ENCODE data around the gene GUCY2C.
"Not testable (repeated sequence)": the region's sequence is repeated elsewhere in the genome, so short reads cannot be mapped to it uniquely, and the experiment has no call there.

GUCY2C gene

DNA sequence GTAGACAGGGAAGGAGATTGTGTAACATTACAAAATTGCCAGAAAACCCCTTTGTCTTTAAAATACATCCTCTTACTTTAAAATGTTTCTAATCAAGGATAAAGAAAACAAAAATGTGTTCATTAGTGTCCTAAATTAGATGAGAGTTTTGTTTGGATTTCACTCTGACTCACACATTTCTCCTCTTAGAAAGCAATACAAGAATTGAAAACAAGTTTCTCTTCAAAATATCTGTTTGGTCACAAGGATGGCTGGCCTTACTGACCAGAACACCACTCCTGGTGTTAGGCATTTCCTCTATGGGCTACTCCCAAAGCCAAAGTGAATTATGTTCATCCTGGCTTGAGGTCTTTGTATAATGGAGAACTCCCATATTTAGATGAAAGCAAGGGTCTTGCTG, 6.4 kb downstream of the GUCY2C start:
- H3K4me3 ChIP-seq (ENCODE audit: control insufficient read depth, low read depth, low read length), result no peak overlapping the region
- no peak for TF ChIP-seq CTCF (conservative IDR thresholded peaks at IDR 0.05; ENCODE audit: control insufficient read depth, insufficient read depth, low read depth, low read length)
- no peak for DNase-seq (ENCODE audit: low read depth)

DNA sequence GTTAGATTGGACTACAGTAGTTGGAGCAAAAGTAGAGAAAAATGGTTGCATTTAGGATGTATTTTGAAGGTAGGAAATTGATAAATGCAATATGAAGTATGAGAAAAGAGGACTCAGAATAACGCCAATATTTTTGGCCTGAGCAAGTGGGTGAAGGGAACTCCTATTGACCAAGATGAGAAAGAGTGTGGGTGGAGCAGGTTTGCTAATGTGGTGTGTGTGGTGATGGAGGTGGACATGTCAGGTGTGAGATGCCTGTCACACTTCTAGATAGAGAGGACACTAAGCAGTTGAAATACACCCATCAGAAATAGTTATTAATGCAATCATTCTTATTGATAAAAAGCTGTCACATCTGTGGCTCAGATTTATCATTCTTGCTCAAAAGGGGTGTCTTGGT, 7.3 kb downstream of the GUCY2C start:
- TF ChIP-seq CTCF (conservative IDR thresholded peaks at IDR 0.05; ENCODE audit: control insufficient read depth, insufficient read depth, low read depth, low read length), result no peak
- no peak overlapping the region for H3K4me3 ChIP-seq (ENCODE audit: control insufficient read depth, low read depth, low read length)
- DNase-seq (ENCODE audit: low read depth), result no peak

- not testable (repeated sequence) for DNase-seq (ENCODE audit: low read depth); H3K4me3 ChIP-seq (ENCODE audit: control insufficient read depth, low read depth, low read length)
These were observed 14.2 kb downstream of the GUCY2C start for GRCh38 chr12:14682231-14682630.

GRCh38 chr12:14681625-14682024, 14.8 kb downstream of the GUCY2C start:
- TF ChIP-seq CTCF (conservative IDR thresholded peaks at IDR 0.05; ENCODE audit: control insufficient read depth, insufficient read depth, low read depth, low read length), result no peak

DNA sequence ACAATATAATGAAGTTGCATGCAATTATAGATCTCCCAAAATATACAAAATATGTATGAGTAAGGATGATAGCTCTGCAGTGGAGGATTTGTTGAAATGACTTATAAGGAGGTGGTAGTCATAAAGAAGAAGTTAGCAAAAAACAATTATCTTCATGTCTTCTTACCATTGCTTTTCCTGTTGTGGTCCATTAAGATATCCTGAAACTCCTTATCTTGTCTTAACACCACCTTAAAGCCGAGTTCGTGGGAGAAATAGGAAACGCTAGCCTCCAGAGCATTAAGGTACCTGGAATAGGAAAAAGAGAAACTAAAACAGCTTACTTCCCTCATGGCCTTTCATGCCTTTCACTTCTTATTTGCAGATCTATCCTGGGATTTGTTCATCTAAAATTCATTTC, 15.2 kb downstream of the GUCY2C start:
- no peak for TF ChIP-seq CTCF (conservative IDR thresholded peaks at IDR 0.05; ENCODE audit: control insufficient read depth, insufficient read depth, low read depth, low read length)

More at GRCh38 chr12:14681625-14682024, 14.8 kb downstream of the GUCY2C start:
- no peak for DNase-seq (ENCODE audit: low read depth)
- no peak overlapping the region for H3K4me3 ChIP-seq (ENCODE audit: control insufficient read depth, low read depth, low read length)

GRCh38 chr12:14678547-14679150, 17.8 kb downstream of the GUCY2C start:
- TF ChIP-seq CTCF (conservative IDR thresholded peaks at IDR 0.05; ENCODE audit: control insufficient read depth, insufficient read depth, low read depth, low read length), result no peak
- DNase-seq (ENCODE audit: low read depth), result no peak
- H3K4me3 ChIP-seq (ENCODE audit: control insufficient read depth, low read depth, low read length), result no peak overlapping the region

More for the DNA sequence above, 15.2 kb downstream of the GUCY2C start:
- DNase-seq (ENCODE audit: low read depth), result no peak
- H3K4me3 ChIP-seq (ENCODE audit: control insufficient read depth, low read depth, low read length), result no peak overlapping the region

- TF ChIP-seq CTCF (conservative IDR thresholded peaks at IDR 0.05; ENCODE audit: control insufficient read depth, insufficient read depth, low read depth, low read length), result no peak
- no peak overlapping the region for H3K4me3 ChIP-seq (ENCODE audit: control insufficient read depth, low read depth, low read length)
- DNase-seq (ENCODE audit: low read depth), result no peak
These were observed 27.8 kb downstream of the GUCY2C start for GRCh38 chr12:14668591-14668990.
